Measurements from ENCODE around the gene OLFML1. TPM values are rescaled to one million over a fixed set of nuclear protein-coding genes. Genes with fewer than 3 reads are reported as not detected.

Gene OLFML1
- polyA plus RNA-seq, 1 donor: 35.0 TPM

DNA sequence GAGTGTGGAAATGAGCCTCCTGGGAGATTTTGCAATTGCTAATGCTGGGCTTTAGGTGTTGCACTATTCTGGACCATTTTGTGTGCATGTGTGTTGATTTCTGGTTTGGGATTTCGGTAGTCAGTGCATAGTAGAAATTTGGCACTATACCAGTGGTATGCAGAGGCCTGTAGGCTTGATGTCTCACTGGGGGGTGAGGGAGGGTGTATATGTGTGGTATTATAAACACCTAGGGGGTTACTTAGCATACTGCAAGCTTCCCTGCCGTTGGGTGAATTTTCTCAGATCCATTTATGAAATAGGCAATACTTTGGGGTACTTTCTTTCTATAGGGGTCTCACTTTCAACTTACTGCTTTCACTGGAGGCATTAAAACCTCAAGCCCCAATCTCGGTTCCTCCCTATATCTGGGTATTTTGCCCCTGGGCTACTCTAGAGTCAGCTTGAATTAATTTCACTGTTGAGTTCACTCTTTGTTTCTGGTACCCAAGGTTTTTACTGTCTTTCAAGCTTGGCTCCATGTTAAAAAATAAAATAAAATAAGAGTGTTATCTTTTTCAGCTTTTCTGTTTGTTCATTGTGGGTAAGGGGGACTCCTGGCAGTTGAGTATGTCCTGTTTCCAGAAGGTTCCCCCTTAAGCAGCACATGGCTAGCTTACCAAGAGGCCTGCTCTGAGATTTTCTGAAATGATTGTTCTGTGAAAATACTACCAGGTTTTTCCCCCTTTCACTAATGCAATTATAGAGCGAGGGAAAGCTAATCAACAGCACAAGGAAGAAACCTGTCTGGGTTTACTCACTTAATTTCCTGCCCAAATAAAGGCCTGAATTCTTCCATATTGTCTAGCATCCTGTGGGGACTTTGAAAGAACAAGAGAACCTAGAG, 74.3 kb downstream of the OLFML1 start:
- no peak for DNase-seq (ENCODE audit: low read depth)

Other genes starting within 250 kb of the OLFML1 start
- 0.46 TPM for gene SYT9, start 233.6 kb upstream of the OLFML1 start, polyA plus RNA-seq (ENCODE audit: insufficient read length)
- gene PPFIBP2, start 28.5 kb downstream of the OLFML1 start, polyA plus RNA-seq (ENCODE audit: insufficient read length): 59.0 TPM
- 8.1 TPM for gene CYB5R2, start 188.0 kb downstream of the OLFML1 start, polyA plus RNA-seq (ENCODE audit: insufficient read length)
- gene OVCH2, start 221.0 kb downstream of the OLFML1 start, polyA plus RNA-seq (ENCODE audit: insufficient read length): 0.13 TPM

Measured in forelimb muscle (tissue), 1 donor.